Stimulated activated CD8-positive, alpha-beta memory T cell treated with anti-CD3 and anti-CD28 coated beads, Interleukin-4, amount 100 ng/mL, for 48 hours (primary cell): ENCODE measurements around the gene ARMC3.
"Not testable (repeated sequence)": the region's sequence is repeated elsewhere in the genome, so short reads cannot be mapped to it uniquely, and the experiment has no call there.

Experiments
- DNase-seq: peaks from one replicate; pipeline ENCODE4 v3.0.0-alpha.2; 2020

ARMC3 gene

GRCh38 chr10:22927661-22928403 lies at the start of gene ARMC3:
ARMC3 (plus strand) TSS chr10:22928053; CDS start chr10:22931997, 3,944 bp downstream.
- DNase-seq: peak; percentile 77

- no peak for DNase-seq
These were observed 36.1 kb upstream of the ARMC3 start for GRCh38 chr10:22891797-22892196.

GRCh38 chr10:22893781-22894180 lies 34.1 kb upstream of the ARMC3 start:
- no peak for DNase-seq

GRCh38 chr10:22894714-22895113 lies 33.1 kb upstream of the ARMC3 start:
- DNase-seq: no peak

- DNase-seq: no peak
These were observed 32.6 kb upstream of the ARMC3 start for GRCh38 chr10:22895252-22895651.

- no peak for DNase-seq
These were observed 30.5 kb upstream of the ARMC3 start for GRCh38 chr10:22897371-22897770.

- no peak for DNase-seq
These were observed 28.5 kb upstream of the ARMC3 start for GRCh38 chr10:22899307-22899706.

- DNase-seq: no peak
These were observed 28.1 kb upstream of the ARMC3 start for GRCh38 chr10:22899775-22900174.

- DNase-seq: no peak
These were observed 26.8 kb upstream of the ARMC3 start for GRCh38 chr10:22900841-22901601.

GRCh38 chr10:22902147-22902546 lies 25.7 kb upstream of the ARMC3 start:
- not testable (repeated sequence) for DNase-seq

GRCh38 chr10:22903694-22904093 lies 24.2 kb upstream of the ARMC3 start:
- DNase-seq: no peak

GRCh38 chr10:22906767-22907166 lies 21.1 kb upstream of the ARMC3 start:
- DNase-seq: no peak

- DNase-seq: no peak
These were observed 19.0 kb upstream of the ARMC3 start for GRCh38 chr10:22908837-22909236.

GRCh38 chr10:22909673-22910072 lies 18.2 kb upstream of the ARMC3 start:
- not testable (repeated sequence) for DNase-seq

GRCh38 chr10:22911067-22911466 lies 16.8 kb upstream of the ARMC3 start:
- no peak for DNase-seq

GRCh38 chr10:22911889-22912762 lies 15.7 kb upstream of the ARMC3 start:
- DNase-seq: no peak

- DNase-seq: no peak
These were observed 15.0 kb upstream of the ARMC3 start for GRCh38 chr10:22912763-22913384.

GRCh38 chr10:22913474-22914092 lies 14.3 kb upstream of the ARMC3 start:
- DNase-seq: no peak

GRCh38 chr10:22915314-22915713 lies 12.5 kb upstream of the ARMC3 start:
- no peak for DNase-seq

GRCh38 chr10:22925088-22925487 lies 2.8 kb upstream of the ARMC3 start:
- DNase-seq: no peak

GRCh38 chr10:22927166-22927565 lies 687 bp upstream of the ARMC3 start:
- DNase-seq: no peak

- not testable (repeated sequence) for DNase-seq
These were observed 1.2 kb downstream of the ARMC3 start for GRCh38 chr10:22929053-22929452.
